Activated CD4-positive, CD25-positive, alpha-beta regulatory T cell treated with anti-CD3 and anti-CD28 coated beads, Interleukin-2, amount 50 U/mL, for 72 hours (primary cell): ENCODE results near the gene KLK2.

ENCODE experiments used
- DNase-seq: peaks from one replicate; pipeline ENCODE4 v3.0.0; 2021

The KLK2 gene

GRCh38 chr19:50928831-50929230 lies 55.6 kb downstream of the KLK2 start:
- DNase-seq, result no peak
